Endothelial cell of umbilical vein (primary cell): Measurements from ENCODE around the gene OTOS.

ENCODE experiments used
- EZH2 ChIP-seq: IDR thresholded peaks from 2 replicates; pipeline ENCODE4 v1.6.1; 2012; ENCODE audit warnings: borderline replicate concordance, low read depth, mild to moderate bottlenecking, moderate library complexity, low read length, inconsistent platforms; ENCODE audit not compliant: severe bottlenecking
- POLR2A ChIP-seq: IDR thresholded peaks from 2 replicates; pipeline ENCODE4 v1.6.1; 2012; ENCODE audit warnings: low read depth, mild to moderate bottlenecking, control low read depth, low read length
- TF ChIP-seq, protein P1 (sequence below), 2 donors: IDR thresholded peaks; 1 replicate in 1 of 2; 2 replicates in 1 of 2; pipeline ENCODE4 v1.5.1; 2011; ENCODE audit warnings: low read length in 2 of 2, mild to moderate bottlenecking in 2 of 2, moderate library complexity in 2 of 2, control low read depth in 1 of 2, inconsistent platforms in 1 of 2, low read depth in 1 of 2; ENCODE audit not compliant: insufficient read depth in 1 of 2; ENCODE audit errors: extremely low read depth in 1 of 2

DNA sequence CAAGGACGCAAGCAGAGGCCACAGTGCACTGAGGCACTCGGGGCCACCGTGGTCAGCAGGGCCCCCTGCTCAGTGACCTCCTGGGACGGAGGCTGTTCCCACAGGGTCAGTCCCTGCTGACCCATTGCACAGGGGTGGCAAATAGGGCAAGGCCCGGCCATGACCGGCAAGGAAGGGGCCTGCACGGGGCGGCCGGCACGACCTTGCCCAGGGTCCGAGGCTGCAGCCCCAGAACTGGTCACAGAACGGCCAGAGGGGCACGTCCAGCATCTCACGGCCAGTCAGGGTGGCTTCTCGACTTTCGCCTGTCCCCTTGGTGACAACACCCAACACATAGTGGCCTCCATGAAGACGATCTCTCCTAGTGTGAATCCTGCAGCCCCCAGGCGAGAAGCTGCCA is 27.6 kb upstream of the OTOS start:
- TF ChIP-seq POLR2A = no peak
- TF ChIP-seq EZH2 = no peak
- TF ChIP-seq, protein P1, sequence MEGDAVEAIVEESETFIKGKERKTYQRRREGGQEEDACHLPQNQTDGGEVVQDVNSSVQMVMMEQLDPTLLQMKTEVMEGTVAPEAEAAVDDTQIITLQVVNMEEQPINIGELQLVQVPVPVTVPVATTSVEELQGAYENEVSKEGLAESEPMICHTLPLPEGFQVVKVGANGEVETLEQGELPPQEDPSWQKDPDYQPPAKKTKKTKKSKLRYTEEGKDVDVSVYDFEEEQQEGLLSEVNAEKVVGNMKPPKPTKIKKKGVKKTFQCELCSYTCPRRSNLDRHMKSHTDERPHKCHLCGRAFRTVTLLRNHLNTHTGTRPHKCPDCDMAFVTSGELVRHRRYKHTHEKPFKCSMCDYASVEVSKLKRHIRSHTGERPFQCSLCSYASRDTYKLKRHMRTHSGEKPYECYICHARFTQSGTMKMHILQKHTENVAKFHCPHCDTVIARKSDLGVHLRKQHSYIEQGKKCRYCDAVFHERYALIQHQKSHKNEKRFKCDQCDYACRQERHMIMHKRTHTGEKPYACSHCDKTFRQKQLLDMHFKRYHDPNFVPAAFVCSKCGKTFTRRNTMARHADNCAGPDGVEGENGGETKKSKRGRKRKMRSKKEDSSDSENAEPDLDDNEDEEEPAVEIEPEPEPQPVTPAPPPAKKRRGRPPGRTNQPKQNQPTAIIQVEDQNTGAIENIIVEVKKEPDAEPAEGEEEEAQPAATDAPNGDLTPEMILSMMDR (IDR thresholded peaks at IDR 0.05; ENCODE audit: extremely low read depth in 1 of 2, insufficient read depth in 1 of 2, low read depth in 1 of 2, low read length in 2 of 2) = no peak
